ENCODE results near the gene FBXW5. TPM values are rescaled to one million over a fixed set of nuclear protein-coding genes. Genes with fewer than 3 reads are reported as not detected.

Gene FBXW5
- total RNA-seq, 2 donors from 2014 or later: 162 to 174 TPM

- no peaks in the 10 kb centered on the region for H3K27me3 ChIP-seq
- intact Hi-C loops (cut with DNase I): no loop called here
- H3K4me3 ChIP-seq: no peak overlapping the region
- DNase-seq: no peak
- peaks cover 29% of the 10 kb centered on the region for H3K4me1 ChIP-seq
- no peaks in the 10 kb centered on the region for H3K36me3 ChIP-seq
- H3K9me3 ChIP-seq: no peaks in the 10 kb centered on the region
- peak overlapping the region; percentile 22 for H3K27ac ChIP-seq
- no peak for TF ChIP-seq CTCF (IDR thresholded peaks at IDR 0.05)
- peak overlapping the region in 1 of 2 donors; percentile 51 for H3K9ac ChIP-seq (ENCODE audit: low read depth in 2 of 2, low read length in 2 of 2)
Measured at GRCh38 chr9:136898483-136899100, 45.9 kb downstream of the FBXW5 start.

GRCh38 chr9:136896027-136896426 is 48.5 kb downstream of the FBXW5 start:
- Histone ChIP-seq H3K27ac (no peak overlapping the region), H3K9ac (ENCODE audit: low read depth in 2 of 2, low read length in 2 of 2) (no peak overlapping the region), H3K4me3 (no peak overlapping the region), H3K27me3 (no peaks in the 10 kb centered on the region), H3K9me3 (no peaks in the 10 kb centered on the region), H3K36me3 (no peaks in the 10 kb centered on the region), H3K4me1 (peaks cover 8% of the 10 kb centered on the region)
- intact Hi-C loops (cut with DNase I): no loop called here
- no peak for TF ChIP-seq CTCF (IDR thresholded peaks at IDR 0.05)
- no peak for DNase-seq

- TF ChIP-seq CTCF (IDR thresholded peaks at IDR 0.05): no peak
- DNase-seq: no peak
- intact Hi-C loops (cut with DNase I): no loop called here
Measured at GRCh38 chr9:136890661-136891060, 53.9 kb downstream of the FBXW5 start.

More at GRCh38 chr9:136890661-136891060, 53.9 kb downstream of the FBXW5 start:
- H3K27me3 ChIP-seq: no peaks in the 10 kb centered on the region
- H3K9ac ChIP-seq (ENCODE audit: low read depth in 2 of 2, low read length in 2 of 2): no peak overlapping the region
- no peak overlapping the region for H3K4me3 ChIP-seq
- H3K4me1 ChIP-seq: no peaks in the 10 kb centered on the region
- no peaks in the 10 kb centered on the region for H3K9me3 ChIP-seq
- H3K36me3 ChIP-seq: no peaks in the 10 kb centered on the region
- no peak overlapping the region for H3K27ac ChIP-seq

Other genes starting within 250 kb of the FBXW5 start
- gene DIPK1B, start 232.2 kb downstream of the FBXW5 start, total RNA-seq: 1 to 10 TPM in 1 of 2 donors, under 1 TPM in 1; 0.82 to 2.8 TPM
- 1 to 10 TPM in 1 of 2 donors, under 1 TPM in 1; 0.11 to 3.3 TPM for gene LCN10, start 201.8 kb downstream of the FBXW5 start, total RNA-seq
- gene LCN6, start 196.2 kb downstream of the FBXW5 start, total RNA-seq: 1 to 10 TPM in 1 of 2 donors, under 1 TPM in 1; 0.56 to 1.2 TPM
- not detected for gene LCN8, start 186.5 kb downstream of the FBXW5 start, total RNA-seq
- 1 to 10 TPM in 1 of 2 donors, not detected in 1; 3.4 TPM for gene LCN15, start 180.2 kb downstream of the FBXW5 start, total RNA-seq
- 100 to 1,000 TPM; 236 to 366 TPM for gene TMEM141, start 153.4 kb downstream of the FBXW5 start, total RNA-seq
- gene CCDC183, start 148.4 kb downstream of the FBXW5 start, total RNA-seq: 10 to 100 TPM in 1 of 2 donors, 1 to 10 TPM in 1; 2.4 to 20.0 TPM
- 100 to 1,000 TPM; 126 to 163 TPM for gene RABL6, start 136.8 kb downstream of the FBXW5 start, total RNA-seq
- 10 to 100 TPM; 11.5 to 17.1 TPM for gene AJM1, start 102.3 kb downstream of the FBXW5 start, total RNA-seq
- 100 to 1,000 TPM; 137 to 176 TPM for gene PHPT1, start 95.3 kb downstream of the FBXW5 start, total RNA-seq
- gene MAMDC4, start 92.4 kb downstream of the FBXW5 start, total RNA-seq: 10 to 100 TPM; 11.0 to 61.7 TPM
- 100 to 1,000 TPM; 442 to 494 TPM for gene EDF1, start 78.4 kb downstream of the FBXW5 start, total RNA-seq
- gene TRAF2, start 58.2 kb downstream of the FBXW5 start, total RNA-seq: 10 to 100 TPM; 22.4 to 50.6 TPM
- gene C8G, start 505 bp upstream of the FBXW5 start, total RNA-seq: 10 to 100 TPM in 1 of 2 donors, 1 to 10 TPM in 1; 5.3 to 11.9 TPM
- 1 to 10 TPM; 6.5 to 8.6 TPM for gene LCN12, start 7.5 kb upstream of the FBXW5 start, total RNA-seq
- gene PTGDS, start 32.8 kb upstream of the FBXW5 start, total RNA-seq: 10 to 100 TPM; 15.9 to 26.1 TPM
- not detected for gene LCNL1, start 38.3 kb upstream of the FBXW5 start, total RNA-seq
- gene PAXX, start 47.7 kb upstream of the FBXW5 start, total RNA-seq: 10 to 100 TPM; 29.9 to 81.0 TPM
- gene CLIC3, start 51.8 kb upstream of the FBXW5 start, total RNA-seq: 10 to 100 TPM in 1 of 2 donors, 1 to 10 TPM in 1; 3.6 to 15.4 TPM
- 10 to 100 TPM; 22.4 to 47.5 TPM for gene ABCA2, start 83.5 kb upstream of the FBXW5 start, total RNA-seq
- gene FUT7, start 87.3 kb upstream of the FBXW5 start, total RNA-seq: not detected
- 100 to 1,000 TPM; 149 to 177 TPM for gene NPDC1, start 101.4 kb upstream of the FBXW5 start, total RNA-seq
- gene ENTPD2, start 109.3 kb upstream of the FBXW5 start, total RNA-seq: 10 to 100 TPM; 20.5 to 22.1 TPM
- gene SAPCD2, start 125.8 kb upstream of the FBXW5 start, total RNA-seq: 10 to 100 TPM; 19.2 to 57.8 TPM
- gene UAP1L1, start 132.8 kb upstream of the FBXW5 start, total RNA-seq: 10 to 100 TPM in 1 of 2 donors, 1 to 10 TPM in 1; 9.0 to 13.0 TPM
- gene MAN1B1, start 142.2 kb upstream of the FBXW5 start, total RNA-seq: 10 to 100 TPM; 43.5 to 52.6 TPM
- 10 to 100 TPM; 46.2 to 52.5 TPM for gene DPP7, start 170.0 kb upstream of the FBXW5 start, total RNA-seq
- under 1 TPM; 0.47 to 0.93 TPM for gene GRIN1, start 194.4 kb upstream of the FBXW5 start, total RNA-seq
- gene LRRC26, start 225.3 kb upstream of the FBXW5 start, total RNA-seq: 10 to 100 TPM; 64.6 to 95.8 TPM
- under 1 TPM in 1 of 2 donors, not detected in 1; 0.67 TPM for gene TMEM210, start 227.3 kb upstream of the FBXW5 start, total RNA-seq
- 10 to 100 TPM; 33.8 to 67.8 TPM for gene ANAPC2, start 243.8 kb upstream of the FBXW5 start, total RNA-seq
- 100 to 1,000 TPM in 1 of 2 donors, 10 to 100 TPM in 1; 60.0 to 100 TPM for gene SSNA1, start 243.9 kb upstream of the FBXW5 start, total RNA-seq